Measurements from ENCODE around the gene PIAS1.

The PIAS1 gene

DNA sequence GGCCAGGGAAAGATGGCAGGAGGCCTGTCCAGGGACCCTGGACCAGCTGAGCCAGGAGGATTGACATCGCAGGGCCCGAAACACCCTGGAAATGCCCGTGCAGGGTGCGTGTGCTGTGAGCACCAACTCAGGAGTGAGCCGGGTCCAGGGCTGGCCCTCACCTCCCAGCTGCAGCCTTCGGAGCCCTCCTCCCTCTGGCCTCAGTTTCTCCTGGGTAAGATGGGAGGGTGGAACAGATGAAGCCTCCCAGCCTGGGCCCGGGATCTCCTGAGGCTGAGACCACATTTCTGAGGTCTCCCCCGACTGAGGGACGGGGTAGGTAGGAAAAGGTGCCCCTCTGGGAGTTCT lies 156.3 kb downstream of the PIAS1 start:
- TF ChIP-seq, protein P1, sequence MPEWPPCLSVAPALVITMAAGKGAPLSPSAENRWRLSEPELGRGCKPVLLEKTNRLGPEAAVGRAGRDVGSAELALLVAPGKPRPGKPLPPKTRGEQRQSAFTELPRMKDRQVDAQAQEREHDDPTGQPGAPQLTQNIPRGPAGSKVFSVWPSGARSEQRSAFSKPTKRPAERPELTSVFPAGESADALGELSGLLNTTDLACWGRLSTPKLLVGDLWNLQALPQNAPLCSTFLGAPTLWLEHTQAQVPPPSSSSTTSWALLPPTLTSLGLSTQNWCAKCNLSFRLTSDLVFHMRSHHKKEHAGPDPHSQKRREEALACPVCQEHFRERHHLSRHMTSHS (tag by site-specific recombination; IDR thresholded peaks at IDR 0.05), result no peak
- TF ChIP-seq PRDM4 (tag by site-specific recombination; IDR thresholded peaks at IDR 0.05) (no peak), ZNF10 (tag by site-specific recombination; IDR thresholded peaks at IDR 0.05) (no peak), ZNF280C (tag by site-specific recombination; IDR thresholded peaks at IDR 0.05) (no peak), ZSCAN5A (tag by site-specific recombination; IDR thresholded peaks at IDR 0.05) (no peak), ZNF23 (tag by site-specific recombination; IDR thresholded peaks at IDR 0.05; ENCODE audit: borderline replicate concordance) (no peak), ZBTB20 (tag by site-specific recombination; IDR thresholded peaks at IDR 0.05) (no peak), OSR2 (tag by site-specific recombination; IDR thresholded peaks at IDR 0.05) (no peak), SP3 (tag by site-specific recombination; IDR thresholded peaks at IDR 0.05) (no peak), ZNF19 (tag by site-specific recombination; IDR thresholded peaks at IDR 0.05; ENCODE audit: low read depth) (no peak), REPIN1 (tag by site-specific recombination; IDR thresholded peaks at IDR 0.05; ENCODE audit: low read depth) (no peak), GLIS1 (tag by site-specific recombination; IDR thresholded peaks at IDR 0.05) (no peak), ZNF585B (tag by site-specific recombination; IDR thresholded peaks at IDR 0.05) (no peak), ZFP41 (tag by site-specific recombination; IDR thresholded peaks at IDR 0.05; ENCODE audit: borderline replicate concordance) (no peak), ZNF155 (tag by site-specific recombination; IDR thresholded peaks at IDR 0.05) (no peak)
- TF ChIP-seq, protein P2, sequence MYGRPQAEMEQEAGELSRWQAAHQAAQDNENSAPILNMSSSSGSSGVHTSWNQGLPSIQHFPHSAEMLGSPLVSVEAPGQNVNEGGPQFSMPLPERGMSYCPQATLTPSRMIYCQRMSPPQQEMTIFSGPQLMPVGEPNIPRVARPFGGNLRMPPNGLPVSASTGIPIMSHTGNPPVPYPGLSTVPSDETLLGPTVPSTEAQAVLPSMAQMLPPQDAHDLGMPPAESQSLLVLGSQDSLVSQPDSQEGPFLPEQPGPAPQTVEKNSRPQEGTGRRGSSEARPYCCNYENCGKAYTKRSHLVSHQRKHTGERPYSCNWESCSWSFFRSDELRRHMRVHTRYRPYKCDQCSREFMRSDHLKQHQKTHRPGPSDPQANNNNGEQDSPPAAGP (tag by site-specific recombination; IDR thresholded peaks at IDR 0.05), result no peak
- no peak overlapping the region for H3K27ac ChIP-seq (ENCODE audit: extremely low read depth, low read depth, low read length)
- no peaks in the 10 kb centered on the region for H3K4me1 ChIP-seq (ENCODE audit: control insufficient read depth, insufficient read depth, low read length)
- no peak overlapping the region for H3K4me3 ChIP-seq (ENCODE audit: low read depth, low read length)
- ChIA-PET CTCF (interaction anchor here (0.6 to 2.8 kb wide), 9 partner anchors 8 to 814 kb away, joined by 3 to 9 read pairs (median 3); no protein-coding TSS in a partner anchor), POLR2A (no interaction called here)
- peaks cover 8 to 52% of the 10 kb centered on the region in 2 experiments; a peak in 2 of 3 replicates for H3K36me3 ChIP-seq (ENCODE audit: control insufficient read depth in 2 of 2, insufficient read depth in 1 of 2, low read length in 2 of 2)
- no peaks in the 10 kb centered on the region for H3K9me3 ChIP-seq (ENCODE audit: control insufficient read depth, insufficient read depth, low read depth, low read length)

All from HEK293 (cell line).